Activated naive CD4-positive, alpha-beta T cell treated with anti-CD3 and anti-CD28 coated beads, Interleukin-2, amount 10 ng/mL, durations not matched to agents 7 days and 5 days (primary cell): ENCODE measurements around the gene CIAO1.
"Not testable (repeated sequence)": the region's sequence is repeated elsewhere in the genome, so short reads cannot be mapped to it uniquely, and the experiment has no call there.

Experiments
- CTCF ChIA-PET: fragments of 350-600 bp; sonication (Branson Sonifier 250); formaldehyde crosslinking; loops from one replicate; lab custom pipeline; 2021; ENCODE audit warnings: antibody characterized with exemption; lab: Charles Lee
- DNase-seq: peaks from one replicate; pipeline ENCODE4 v3.0.0-alpha.2; 2020
- H3K27ac Mint-ChIP-seq: one replicate; pipeline ENCODE4 v1.8.0; 2021; ENCODE audit warnings: mild to moderate bottlenecking, moderate library complexity, mixed read lengths
- H3K27me3 Mint-ChIP-seq: one replicate; pipeline ENCODE4 v1.8.0; 2021; ENCODE audit warnings: mild to moderate bottlenecking, mixed read lengths
- H3K36me3 Mint-ChIP-seq: one replicate; pipeline ENCODE4 v1.8.0; 2021; ENCODE audit warnings: mixed read lengths
- H3K4me1 Mint-ChIP-seq: one replicate; pipeline ENCODE4 v1.8.0; 2021; ENCODE audit warnings: mixed read lengths
- H3K4me3 Mint-ChIP-seq: one replicate; pipeline ENCODE4 v1.8.0; 2021; ENCODE audit warnings: mild to moderate bottlenecking, moderate library complexity, mixed read lengths
- H3K9me3 Mint-ChIP-seq: one replicate; pipeline ENCODE4 v1.8.0; 2021; ENCODE audit warnings: mixed read lengths

The CIAO1 gene

DNA sequence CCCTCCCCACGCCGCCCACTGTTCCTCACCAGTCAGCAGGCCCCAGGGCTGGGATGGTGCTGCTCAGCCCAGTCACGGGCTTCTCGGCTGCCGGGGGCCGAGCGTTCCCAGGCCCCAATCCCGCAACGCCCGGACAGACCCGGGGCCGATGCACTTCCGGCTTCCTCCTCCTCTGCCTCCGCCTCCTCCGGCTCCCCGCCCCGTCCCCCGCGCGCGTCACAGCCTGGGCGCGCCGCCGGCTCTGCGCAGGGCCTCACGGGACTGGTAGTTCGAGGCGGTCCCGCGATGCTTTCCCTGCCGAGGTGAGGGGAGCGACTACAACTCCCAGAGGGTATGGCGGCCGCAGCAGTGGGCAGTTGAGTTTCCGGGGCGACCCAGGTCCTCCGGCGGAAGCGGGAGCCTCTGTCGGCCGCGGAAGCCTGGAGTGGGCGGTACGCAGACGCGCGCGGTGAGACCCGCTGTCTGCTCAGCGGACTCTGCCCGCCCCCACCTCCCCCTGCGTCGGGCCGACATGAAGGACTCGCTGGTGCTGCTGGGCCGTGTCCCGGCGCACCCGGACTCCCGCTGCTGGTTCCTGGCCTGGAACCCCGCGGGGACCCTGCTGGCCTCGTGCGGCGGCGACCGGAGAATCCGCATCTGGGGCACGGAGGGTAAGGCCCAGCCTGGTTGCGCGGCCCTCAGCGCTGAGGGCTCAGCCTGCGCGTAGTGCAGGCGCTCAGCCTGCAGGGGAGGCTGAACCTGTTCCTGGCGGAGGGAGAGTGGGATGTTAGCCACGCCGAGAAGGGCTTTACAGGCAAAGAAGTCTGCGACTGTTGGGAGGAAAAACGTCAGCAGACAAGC lies at the start of gene CIAO1, which contains the start of gene TMEM127:
TSS of gene CIAO1 (plus strand) at position 386 of the 840 bp plus-strand sequence. CDS start at position 512, 126 bp downstream.
TSS of gene TMEM127 (minus strand) at position 158 of the 840 bp plus-strand sequence. CDS start 616 bp downstream, outside the sequence.
- H3K4me3 Mint-ChIP-seq: peak within 1 kb of the TSS; percentile 91
- H3K4me1 Mint-ChIP-seq: peaks cover 44% of the 10 kb centered on the region
- CTCF ChIA-PET: interaction anchor here (0.5 to 1.8 kb wide), 9 partner anchors 11 to 274 kb away, joined by 3 to 23 read pairs (median 3); no protein-coding TSS in a partner anchor

DNA sequence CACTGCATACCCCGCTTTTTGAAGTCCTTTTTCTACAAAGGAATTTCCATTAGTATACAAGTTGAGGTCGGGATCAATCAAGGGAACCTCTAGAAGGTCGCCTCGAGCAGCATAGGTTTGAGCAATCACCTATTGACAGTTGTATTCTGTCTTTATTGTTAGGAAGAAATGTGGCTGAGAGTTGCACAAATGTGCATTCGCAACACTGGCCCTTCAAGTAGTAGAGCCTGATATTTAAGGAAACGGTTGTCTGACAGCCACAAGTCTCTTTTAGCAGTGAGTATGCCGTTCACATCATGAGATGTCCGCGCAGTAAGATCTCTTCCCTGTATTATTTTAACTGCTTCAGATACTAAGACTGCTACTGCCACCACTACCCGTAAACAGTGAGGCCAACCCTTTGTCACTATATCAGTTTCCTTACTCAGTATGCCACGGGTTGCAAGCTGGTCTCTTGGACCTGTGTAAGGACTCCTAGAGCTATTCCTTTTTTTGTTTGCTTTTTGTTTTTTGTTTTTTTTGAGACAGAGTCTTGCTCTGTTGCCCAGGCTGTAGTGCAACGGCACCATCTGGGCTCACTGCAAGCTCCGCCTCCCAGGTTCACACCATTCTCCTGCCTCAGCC lies 47.4 kb upstream of the CIAO1 start:
- no peaks in the 10 kb centered on the region for H3K4me1 Mint-ChIP-seq
- no peak for DNase-seq
- CTCF ChIA-PET: no interaction called here
- no peak overlapping the region for H3K4me3 Mint-ChIP-seq
- no peak overlapping the region for H3K27ac Mint-ChIP-seq
- H3K9me3 Mint-ChIP-seq: no peaks in the 10 kb centered on the region
- H3K36me3 Mint-ChIP-seq: no peaks in the 10 kb centered on the region
- no peaks in the 10 kb centered on the region for H3K27me3 Mint-ChIP-seq

More for the DNA sequence above, at the start of gene CIAO1, which contains the start of gene TMEM127:
- Mint-ChIP-seq H3K9me3 (no peaks in the 10 kb centered on the region), H3K36me3 (peaks cover 39% of the 10 kb centered on the region), H3K27ac (peak within 1 kb of the TSS; percentile 86), H3K27me3 (no peaks in the 10 kb centered on the region)
- peak; percentile 99 for DNase-seq

DNA sequence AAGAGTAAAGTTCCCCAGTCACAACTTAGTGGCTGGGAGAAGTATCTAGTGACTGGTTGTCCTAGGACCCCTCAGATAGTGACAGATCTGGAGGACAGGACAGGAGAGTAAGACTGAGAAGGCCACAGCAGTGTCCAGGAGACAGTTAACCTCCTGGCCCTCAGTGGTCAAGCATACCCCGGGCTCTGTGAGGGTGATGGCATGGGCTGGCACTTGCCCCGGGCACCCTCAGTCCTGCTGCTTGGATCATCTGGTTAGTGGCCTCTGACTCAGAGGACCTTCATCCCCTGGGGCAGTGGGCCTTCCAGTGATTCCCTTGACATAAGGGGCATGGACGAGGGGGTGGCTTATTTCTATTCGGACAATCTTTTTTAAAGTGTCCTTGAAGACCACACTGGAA lies 46.1 kb upstream of the CIAO1 start:
- H3K27me3 Mint-ChIP-seq, H3K4me3 Mint-ChIP-seq, H3K36me3 Mint-ChIP-seq, DNase-seq, H3K9me3 Mint-ChIP-seq, H3K4me1 Mint-ChIP-seq, H3K27ac Mint-ChIP-seq, CTCF ChIA-PET: not testable (repeated sequence)

DNA sequence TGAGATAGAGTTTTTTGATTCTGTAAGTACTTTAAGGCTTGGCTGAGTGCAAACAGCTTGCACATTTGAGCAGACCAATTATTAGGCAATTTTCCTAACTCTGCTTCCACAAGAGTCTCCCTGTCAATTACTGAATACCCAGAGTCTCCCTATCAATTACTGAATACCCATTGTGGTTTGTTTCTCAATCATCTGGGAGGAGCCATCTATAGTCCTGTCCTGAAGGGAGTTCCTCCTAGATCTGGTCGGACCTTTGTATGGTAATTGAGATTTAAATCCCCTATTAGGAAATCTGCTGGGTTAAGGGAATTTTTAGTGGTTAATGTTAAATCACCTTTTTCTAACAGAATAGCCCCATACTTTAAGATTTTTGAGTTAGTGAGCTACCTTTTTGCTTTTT lies 44.9 kb upstream of the CIAO1 start:
- DNase-seq, H3K9me3 Mint-ChIP-seq, H3K36me3 Mint-ChIP-seq, CTCF ChIA-PET, H3K27ac Mint-ChIP-seq, H3K4me1 Mint-ChIP-seq, H3K27me3 Mint-ChIP-seq, H3K4me3 Mint-ChIP-seq: not testable (repeated sequence)

DNA sequence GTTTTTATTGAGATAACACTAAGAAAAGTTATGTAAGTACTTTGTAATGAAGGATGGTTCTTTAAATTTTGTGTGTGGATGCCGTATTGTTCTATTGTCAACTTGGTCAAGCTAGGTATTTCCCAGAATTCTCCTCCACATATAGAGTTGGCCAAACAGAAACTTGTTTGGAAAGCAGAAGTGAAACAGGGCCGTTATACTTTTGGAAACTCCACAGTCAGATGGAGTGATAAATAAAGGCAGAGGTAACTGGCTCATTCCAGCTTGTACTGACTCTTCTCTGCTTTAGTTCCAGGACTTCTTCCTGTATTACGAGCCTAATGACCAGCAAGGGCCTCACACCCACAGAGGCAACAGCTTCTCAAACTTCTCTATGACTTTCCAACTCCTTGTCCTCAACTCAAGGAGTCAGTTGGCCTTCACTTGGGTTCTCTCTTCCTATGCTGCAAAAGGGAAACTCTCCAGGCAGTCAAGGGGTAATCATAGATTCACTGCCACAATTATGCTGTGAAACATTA lies 41.0 kb upstream of the CIAO1 start:
- CTCF ChIA-PET: no interaction called here
- peaks cover 8% of the 10 kb centered on the region for H3K4me1 Mint-ChIP-seq
- H3K4me3 Mint-ChIP-seq: no peak overlapping the region
- H3K27me3 Mint-ChIP-seq: no peaks in the 10 kb centered on the region
- DNase-seq: no peak
- H3K27ac Mint-ChIP-seq: no peak overlapping the region
- no peaks in the 10 kb centered on the region for H3K36me3 Mint-ChIP-seq
- H3K9me3 Mint-ChIP-seq: no peaks in the 10 kb centered on the region

DNA sequence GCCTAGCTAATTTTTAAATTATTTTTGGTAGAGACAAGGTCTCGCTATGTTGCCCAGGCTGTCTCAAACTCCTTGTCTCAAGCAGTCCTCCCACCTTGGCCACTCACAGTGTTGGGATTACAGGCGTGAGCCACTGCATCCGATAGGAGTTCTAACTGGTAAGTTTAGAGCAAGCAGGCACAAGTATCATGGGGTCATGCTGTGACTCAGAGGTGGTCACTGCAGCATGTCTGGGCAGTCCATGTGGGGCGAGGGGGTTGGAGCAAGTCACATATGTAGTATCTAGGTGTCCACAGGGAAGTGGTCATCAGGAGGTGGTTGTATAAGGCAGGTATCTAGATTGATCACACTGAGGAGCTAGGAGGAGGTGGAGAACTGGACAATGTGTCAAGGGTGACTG lies 34.7 kb upstream of the CIAO1 start:
- Mint-ChIP-seq H3K4me3 (no peak overlapping the region), H3K27ac (no peak overlapping the region), H3K27me3 (no peaks in the 10 kb centered on the region), H3K9me3 (no peaks in the 10 kb centered on the region), H3K4me1 (no peaks in the 10 kb centered on the region), H3K36me3 (no peaks in the 10 kb centered on the region)
- CTCF ChIA-PET: interaction anchor here (1.0 kb wide), 1 partner anchor 113 kb away, joined by 3 read pairs; no protein-coding TSS in a partner anchor
- no peak for DNase-seq

DNA sequence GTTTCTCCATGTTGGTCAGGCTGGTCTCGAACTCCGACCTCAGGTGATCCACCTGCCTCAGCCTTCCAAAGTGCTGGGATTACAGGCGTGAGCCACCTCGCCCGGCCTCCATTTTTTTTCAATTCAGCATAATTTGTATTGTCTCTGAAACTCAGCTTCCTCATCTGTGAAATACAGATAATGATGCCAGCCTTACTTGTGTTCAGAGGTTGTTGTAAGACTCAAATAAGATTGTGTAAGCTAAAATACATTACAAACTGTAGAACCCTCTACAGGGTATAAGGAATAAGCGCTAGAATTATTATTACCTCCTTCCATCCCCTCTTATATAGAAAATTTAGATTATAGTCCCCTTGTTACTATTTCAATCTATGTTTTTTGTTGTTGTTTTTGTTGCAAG lies 32.6 kb upstream of the CIAO1 start:
- CTCF ChIA-PET: interaction anchor here (1.1 kb wide), 1 partner anchor 33 kb away, joined by 3 read pairs; no protein-coding TSS in a partner anchor
- H3K27me3 Mint-ChIP-seq: no peaks in the 10 kb centered on the region
- no peaks in the 10 kb centered on the region for H3K9me3 Mint-ChIP-seq
- H3K4me1 Mint-ChIP-seq: no peaks in the 10 kb centered on the region
- no peak for DNase-seq
- no peak overlapping the region for H3K4me3 Mint-ChIP-seq
- H3K27ac Mint-ChIP-seq: no peak overlapping the region
- no peaks in the 10 kb centered on the region for H3K36me3 Mint-ChIP-seq

DNA sequence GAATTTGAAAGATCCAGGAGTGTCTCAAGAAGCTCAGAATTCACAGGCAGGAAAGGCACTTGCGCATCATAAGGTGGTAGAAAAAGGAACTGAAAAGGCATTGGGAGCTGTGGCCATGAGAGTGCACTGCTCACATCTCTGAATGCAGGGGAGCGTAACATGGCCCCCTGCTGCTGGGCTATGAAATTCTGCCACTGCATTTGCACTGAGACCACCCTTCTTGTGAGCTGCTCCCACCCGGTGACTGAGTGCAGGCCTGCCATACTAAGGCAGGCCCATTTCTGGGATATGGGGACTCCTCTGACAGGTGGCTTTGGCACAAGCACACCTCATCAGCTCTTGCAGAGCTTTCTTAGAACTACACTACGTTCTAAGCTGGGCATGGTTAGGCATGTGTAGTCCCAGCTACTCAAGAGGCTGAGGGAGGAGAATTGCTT lies 32.1 kb upstream of the CIAO1 start:
- Mint-ChIP-seq H3K27me3 (no peaks in the 10 kb centered on the region), H3K9me3 (no peaks in the 10 kb centered on the region), H3K4me1 (no peaks in the 10 kb centered on the region), H3K27ac (no peak overlapping the region), H3K36me3 (no peaks in the 10 kb centered on the region), H3K4me3 (no peak overlapping the region)
- CTCF ChIA-PET: interaction anchor here (1.2 kb wide), 1 partner anchor 95 kb away, joined by 3 read pairs; the partner anchor contains the start of gene ASTL
- DNase-seq: no peak

DNA sequence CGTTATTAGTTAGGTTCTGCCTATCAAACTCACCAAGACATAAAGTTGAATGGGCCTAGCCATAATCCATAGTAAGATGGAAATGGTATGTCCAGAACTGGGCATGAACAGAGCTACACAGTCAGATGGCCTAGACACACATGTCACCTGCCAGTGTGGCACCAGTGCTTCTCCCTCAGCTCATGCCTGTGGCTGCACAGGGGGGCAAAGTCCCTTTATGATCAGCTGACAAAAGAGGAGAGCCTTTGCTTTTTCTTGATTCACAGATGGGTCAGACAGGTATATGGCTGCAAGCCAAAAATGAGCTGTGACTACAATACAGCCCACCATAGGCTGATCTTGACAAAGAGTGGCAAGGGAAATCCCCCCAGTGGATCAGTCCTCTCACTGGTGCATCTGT lies 29.1 kb upstream of the CIAO1 start:
- peaks cover 3% of the 10 kb centered on the region for H3K36me3 Mint-ChIP-seq
- peaks cover 19% of the 10 kb centered on the region for H3K4me1 Mint-ChIP-seq
- H3K9me3 Mint-ChIP-seq: no peaks in the 10 kb centered on the region
- CTCF ChIA-PET: interaction anchor here (0.6 to 0.7 kb wide), 3 partner anchors 24 to 108 kb away, joined by 3 read pairs; no protein-coding TSS in a partner anchor
- H3K27ac Mint-ChIP-seq: no peak overlapping the region
- no peak for DNase-seq
- no peak overlapping the region for H3K4me3 Mint-ChIP-seq
- no peaks in the 10 kb centered on the region for H3K27me3 Mint-ChIP-seq

DNA sequence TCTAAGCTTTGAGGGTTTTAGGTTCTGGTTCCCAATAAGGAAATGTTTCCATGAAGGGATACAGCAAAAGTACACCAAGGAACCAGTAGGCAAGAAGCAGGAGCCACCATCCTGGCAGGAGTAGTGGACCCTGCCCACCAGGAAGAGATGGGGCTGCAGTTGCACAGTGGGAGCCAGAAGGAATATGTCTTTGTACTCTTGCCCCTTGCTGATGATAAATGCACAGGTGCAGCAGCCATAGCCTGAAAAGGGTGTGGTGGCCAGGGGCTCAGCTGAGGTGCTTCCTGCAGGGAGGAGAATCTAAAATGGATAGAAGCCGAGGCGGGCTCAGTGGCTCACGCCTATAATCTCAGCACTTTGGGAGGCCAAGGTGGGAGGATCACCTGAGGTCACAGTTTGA lies 27.8 kb upstream of the CIAO1 start:
- H3K9me3 Mint-ChIP-seq: no peaks in the 10 kb centered on the region
- no peaks in the 10 kb centered on the region for H3K27me3 Mint-ChIP-seq
- peaks cover 10% of the 10 kb centered on the region for H3K36me3 Mint-ChIP-seq
- H3K27ac Mint-ChIP-seq: no peak overlapping the region
- H3K4me3 Mint-ChIP-seq: no peak overlapping the region
- CTCF ChIA-PET: no interaction called here
- no peak for DNase-seq
- H3K4me1 Mint-ChIP-seq: peaks cover 33% of the 10 kb centered on the region

DNA sequence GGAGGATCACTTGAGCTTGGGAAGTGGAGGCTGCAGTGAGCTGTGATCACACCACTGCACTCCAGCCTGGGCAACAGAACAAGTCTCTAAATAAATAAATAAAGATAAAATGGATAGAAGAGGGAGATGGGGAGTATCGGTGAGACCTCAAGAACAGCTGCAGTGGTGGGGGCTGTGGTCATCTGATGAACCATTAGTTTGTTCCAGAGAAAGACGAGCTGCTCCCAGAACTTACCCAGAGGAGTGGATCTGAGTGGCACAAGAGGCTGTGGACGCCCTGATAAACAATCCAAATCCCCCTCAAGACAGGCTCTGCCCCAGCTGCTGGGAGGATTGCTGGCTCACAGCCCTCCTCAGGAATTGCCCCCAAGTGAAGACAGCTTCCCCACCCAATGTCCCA lies 26.9 kb upstream of the CIAO1 start:
- CTCF ChIA-PET: interaction anchor here (0.9 kb wide), 1 partner anchor 100 kb away, joined by 3 read pairs; no protein-coding TSS in a partner anchor
- H3K4me1 Mint-ChIP-seq: peaks cover 34% of the 10 kb centered on the region

DNA sequence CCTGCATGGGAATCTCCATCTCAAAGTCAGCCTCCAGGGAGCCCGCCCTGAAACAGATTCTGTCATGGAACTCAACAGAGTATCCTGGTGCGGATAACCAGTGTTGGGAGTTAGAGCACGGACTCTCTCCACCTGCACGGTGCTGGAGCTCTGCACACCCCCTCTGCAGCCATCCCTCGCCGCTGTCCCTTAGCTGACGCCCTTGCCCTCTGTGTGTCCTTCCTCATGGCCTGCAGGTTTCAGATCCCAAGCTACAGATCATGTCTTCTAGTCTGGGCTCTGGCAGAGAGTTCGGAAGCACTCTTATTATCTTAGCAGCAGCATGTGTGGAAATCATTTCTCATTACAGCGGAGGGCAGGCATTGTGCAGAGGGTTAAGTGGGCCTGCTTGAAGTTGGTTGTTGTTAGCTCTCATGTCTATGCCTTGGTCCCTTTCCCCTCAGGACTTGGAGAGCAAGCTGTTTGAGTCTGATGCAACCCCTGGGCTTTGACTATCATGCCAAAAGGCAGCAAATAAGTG lies 26.2 kb upstream of the CIAO1 start:
- Mint-ChIP-seq H3K9me3 (no peaks in the 10 kb centered on the region), H3K27ac (no peak overlapping the region), H3K4me3 (no peak overlapping the region), H3K36me3 (peaks cover 12% of the 10 kb centered on the region), H3K4me1 (peaks cover 40% of the 10 kb centered on the region), H3K27me3 (no peaks in the 10 kb centered on the region)
- CTCF ChIA-PET: interaction anchor here (0.9 kb wide), 1 partner anchor 101 kb away, joined by 3 read pairs; no protein-coding TSS in a partner anchor
- DNase-seq: no peak

More for the DNA sequence above, 26.9 kb upstream of the CIAO1 start:
- H3K36me3 Mint-ChIP-seq: peaks cover 10% of the 10 kb centered on the region
- no peaks in the 10 kb centered on the region for H3K9me3 Mint-ChIP-seq
- DNase-seq: no peak
- no peak overlapping the region for H3K27ac Mint-ChIP-seq
- H3K4me3 Mint-ChIP-seq: no peak overlapping the region
- no peaks in the 10 kb centered on the region for H3K27me3 Mint-ChIP-seq

DNA sequence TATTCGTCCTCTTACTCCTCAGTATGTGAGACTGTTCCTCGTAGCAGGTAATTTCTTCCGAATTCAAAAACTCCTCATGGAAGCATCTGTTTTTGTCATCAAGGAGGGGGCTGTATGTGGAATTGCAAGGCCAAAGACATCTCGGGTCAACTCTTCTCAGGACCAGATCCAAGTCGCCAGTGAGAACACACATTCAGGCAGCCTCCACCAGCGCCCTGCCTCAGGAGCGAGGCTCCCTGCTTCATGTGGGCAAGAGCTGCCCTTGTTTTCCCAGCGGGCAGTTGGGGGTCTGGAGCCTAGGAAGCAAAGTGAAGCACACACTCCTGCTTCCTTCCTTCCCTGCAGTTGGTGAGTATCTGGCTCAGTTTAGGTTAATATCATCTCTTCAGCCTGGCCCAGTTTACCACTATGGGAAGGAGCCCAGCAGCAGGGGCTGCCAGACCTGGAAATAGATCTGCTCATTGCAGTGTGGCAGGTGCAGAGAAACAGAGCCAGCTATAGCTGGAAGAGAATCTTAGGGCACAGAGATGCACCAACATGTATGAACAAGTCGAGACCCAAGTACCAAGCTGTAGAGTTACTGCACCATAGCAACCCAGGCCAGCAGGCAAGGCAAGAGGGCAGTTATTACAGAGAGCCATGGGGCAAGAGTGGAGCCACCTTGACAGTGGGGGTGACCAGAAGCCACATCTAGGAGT lies 25.5 kb upstream of the CIAO1 start:
- CTCF ChIA-PET: interaction anchor here (1.0 kb wide), 1 partner anchor 13 kb away, joined by 3 read pairs; no protein-coding TSS in a partner anchor

More for the DNA sequence above, 25.5 kb upstream of the CIAO1 start:
- DNase-seq: no peak
- Mint-ChIP-seq H3K36me3 (peaks cover 15% of the 10 kb centered on the region), H3K4me3 (no peak overlapping the region), H3K27ac (peak overlapping the region; percentile 97), H3K9me3 (no peaks in the 10 kb centered on the region), H3K4me1 (peaks cover 45% of the 10 kb centered on the region), H3K27me3 (no peaks in the 10 kb centered on the region)
